Activated CD8-positive, alpha-beta T cell treated with anti-CD3 and anti-CD28 coated beads for 36 hours (primary cell): Measurements from ENCODE around the gene NAXE. TPM values are rescaled to one million over a fixed set of nuclear protein-coding genes. Genes with fewer than 3 reads are reported as not detected.

ENCODE experiments used
- ATAC-seq: fragments of 200-7000 bp; cut with Tn5 transposase; one replicate; pipeline ENCODE4 v1.10.0; 2021; ENCODE audit warnings: mild to moderate bottlenecking, moderate library complexity
- CTCF ChIA-PET: fragments of 350-600 bp; sonication (Branson Sonifier 250); formaldehyde crosslinking; loops from one replicate; lab custom pipeline; 2021; ENCODE audit warnings: antibody characterized with exemption; lab: Charles Lee
- POLR2A ChIA-PET: fragments of 350-600 bp; sonication (Branson Sonifier 250); formaldehyde crosslinking; loops from one replicate; lab custom pipeline; 2021; ENCODE audit warnings: antibody characterized with exemption; lab: Charles Lee
- DNase-seq: peaks from one replicate; pipeline ENCODE4 v3.0.0-alpha.2; 2020
- H3K27ac Mint-ChIP-seq: one replicate; pipeline ENCODE4 v1.8.0; 2021; ENCODE audit warnings: mild to moderate bottlenecking, mixed read lengths
- H3K27me3 Mint-ChIP-seq: one replicate; pipeline ENCODE4 v1.8.0; 2021; ENCODE audit warnings: mixed read lengths
- H3K36me3 Mint-ChIP-seq: one replicate; pipeline ENCODE4 v1.8.0; 2021; ENCODE audit warnings: low read depth, mixed read lengths
- H3K4me1 Mint-ChIP-seq: one replicate; pipeline ENCODE4 v1.8.0; 2021; ENCODE audit warnings: low read depth, mixed read lengths
- H3K4me3 Mint-ChIP-seq: one replicate; pipeline ENCODE4 v1.8.0; 2021; ENCODE audit warnings: mild to moderate bottlenecking, moderate library complexity, mixed read lengths
- H3K9me3 Mint-ChIP-seq: one replicate; pipeline ENCODE4 v1.8.0; 2021; ENCODE audit warnings: mixed read lengths
- CTCF ChIP-seq: fragments of 200-600 bp; IDR thresholded peaks from one replicate; pipeline ENCODE4 v1.8.0; 2022; ENCODE audit warnings: antibody characterized with exemption, mild to moderate bottlenecking
- intact Hi-C: fragments of 100-400 bp; cut with micrococcal nuclease; formaldehyde crosslinking; loops from one replicate; pipeline ENCODE4 v1.10.0; 2022
- total RNA-seq, 2 experiments: library from RNA; stranded (reverse); gene quantifications; one replicate each; pipeline ENCODE4 v1.2.3, GENCODE V29; 2021

NAXE gene
- total RNA-seq, 2 experiments from 2014 or later, result 65.4 to 68.6 TPM

GRCh38 chr1:156638189-156638985 is 46.8 kb downstream of the NAXE start:
- Mint-ChIP-seq H3K36me3 (no peaks in the 10 kb centered on the region), H3K4me1 (peaks cover 13% of the 10 kb centered on the region), H3K4me3 (no peak overlapping the region), H3K27ac (no peak overlapping the region), H3K27me3 (peaks cover 60% of the 10 kb centered on the region), H3K9me3 (no peaks in the 10 kb centered on the region)
- POLR2A ChIA-PET, result no interaction called here
- no peak for TF ChIP-seq CTCF
- DNase-seq (no peak), ATAC-seq (no peak)
- CTCF ChIA-PET, result interaction anchor here (1.5 to 12.8 kb wide), 2 partner anchors 12 to 253 kb away, joined by 4 to 146 read pairs; no protein-coding TSS in a partner anchor
- intact Hi-C loops, result no loop called here

- peaks cover 20% of the 10 kb centered on the region for H3K4me1 Mint-ChIP-seq
- DNase-seq (no peak), ATAC-seq (no peak)
- ChIA-PET CTCF (interaction anchor here (1.4 to 12.8 kb wide), 4 partner anchors 14 to 254 kb away, joined by 3 to 146 read pairs (median 6); no protein-coding TSS in a partner anchor), POLR2A (interaction anchor here (0.9 to 1.1 kb wide), 2 partner anchors 10 to 11 kb away, joined by 3 read pairs; no protein-coding TSS in a partner anchor)
- no peaks in the 10 kb centered on the region for H3K36me3 Mint-ChIP-seq
- no peaks in the 10 kb centered on the region for H3K9me3 Mint-ChIP-seq
- intact Hi-C loops, result no loop called here
- H3K4me3 Mint-ChIP-seq, result no peak overlapping the region
- H3K27ac Mint-ChIP-seq, result no peak overlapping the region
- peaks cover 66% of the 10 kb centered on the region for H3K27me3 Mint-ChIP-seq
- no peak for TF ChIP-seq CTCF
Observed at GRCh38 chr1:156639601-156640101, 48.1 kb downstream of the NAXE start.

GRCh38 chr1:156640842-156641706 is 49.5 kb downstream of the NAXE start:
- no peaks in the 10 kb centered on the region for H3K36me3 Mint-ChIP-seq
- ATAC-seq (no peak), DNase-seq (no peak)
- H3K27ac Mint-ChIP-seq, result no peak overlapping the region
- peaks cover 20% of the 10 kb centered on the region for H3K4me1 Mint-ChIP-seq
- no peak for TF ChIP-seq CTCF
- intact Hi-C loops, result no loop called here
- CTCF ChIA-PET, result interaction anchor here (1.9 to 12.8 kb wide), 5 partner anchors 15 to 256 kb away, joined by 7 to 146 read pairs (median 34); no protein-coding TSS in a partner anchor
- H3K27me3 Mint-ChIP-seq, result peaks cover 76% of the 10 kb centered on the region
- no peaks in the 10 kb centered on the region for H3K9me3 Mint-ChIP-seq
- H3K4me3 Mint-ChIP-seq, result peak overlapping the region; percentile 10
- POLR2A ChIA-PET, result no interaction called here

GRCh38 chr1:156641761-156642264 is 50.2 kb downstream of the NAXE start, which contains the start of gene BCAN:
TSS of gene BCAN (plus strand) at chr1:156642117. CDS start at chr1:156646055, 3,938 bp downstream.
- Mint-ChIP-seq H3K36me3 (no peaks in the 10 kb centered on the region), H3K27ac (no peak within 1 kb of the TSS), H3K27me3 (peaks cover 78% of the 10 kb centered on the region), H3K9me3 (no peaks in the 10 kb centered on the region), H3K4me1 (peaks cover 20% of the 10 kb centered on the region), H3K4me3 (peak within 1 kb of the TSS; percentile 10)
- intact Hi-C loops, result no loop called here
- no peak for TF ChIP-seq CTCF
- CTCF ChIA-PET, result interaction anchor here (1.7 to 12.8 kb wide), 5 partner anchors 10 to 256 kb away, joined by 4 to 146 read pairs (median 34); no protein-coding TSS in a partner anchor
- peak; percentile 26 for ATAC-seq
- POLR2A ChIA-PET, result interaction anchor here (0.8 kb wide), 1 partner anchor 10 kb away, joined by 3 read pairs; no protein-coding TSS in a partner anchor
- peak; percentile 41 for DNase-seq
